Prostate gland (tissue), 2 donors: ENCODE measurements around the gene TMEM25.

Source experiments
- CTCF ChIP-seq, 4 experiments: fragments of 200-600 bp in 2 of 4; fragments of 450-650 bp in 2 of 4; sonication (generic) in 2 of 4; IDR thresholded peaks; 1 replicate in 3 of 4; 2 replicates in 1 of 4; pipeline ENCODE4 v1.5.1; 2016 to 2019; ENCODE audit warnings: antibody characterized with exemption in 4 of 4, mild to moderate bottlenecking in 2 of 4, moderate library complexity in 2 of 4
- POLR2AphosphoS5 ChIP-seq: sonication (generic); formaldehyde crosslinking; IDR thresholded peaks from one replicate; pipeline ENCODE4 v1.6.1; 2017; ENCODE audit warnings: antibody characterized with exemption

DNA sequence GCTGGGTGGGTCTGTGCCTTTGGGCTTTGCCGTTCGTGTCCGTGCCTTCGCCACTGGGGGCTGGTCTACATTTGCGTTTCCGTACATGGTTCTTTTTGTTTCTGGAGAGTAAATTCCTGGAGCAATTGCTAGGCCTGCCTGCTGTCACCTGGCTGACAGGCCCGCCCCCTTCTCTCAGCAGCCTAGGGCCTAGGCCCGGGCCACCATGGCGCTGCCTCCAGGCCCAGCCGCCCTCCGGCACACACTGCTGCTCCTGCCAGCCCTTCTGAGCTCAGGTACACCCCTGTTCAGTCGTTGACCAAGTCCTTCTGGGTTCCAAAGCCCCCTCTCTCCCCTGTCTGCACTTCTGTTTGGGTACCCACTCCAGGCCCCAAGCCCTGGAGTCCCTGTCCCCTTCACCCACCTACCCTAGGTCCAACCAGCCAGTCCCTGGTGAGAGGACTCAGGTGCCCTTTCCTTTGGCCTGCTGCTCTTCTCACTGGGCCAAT is 649 bp downstream of the TMEM25 start:
- no peak for TF ChIP-seq POLR2AphosphoS5
- no peak for TF ChIP-seq CTCF (IDR thresholded peaks at IDR 0.05)
